ENCODE measurements around the gene LRRC49.

GRCh38 chr15:70902107-70902506, 9.5 kb downstream of the LRRC49 start:
- TF ChIP-seq EZH2 (IDR thresholded peaks at IDR 0.05) (no peak), POLR2AphosphoS5 (IDR thresholded peaks at IDR 0.05; ENCODE audit: borderline replicate concordance, low read depth, low read length) (no peak), FOXP2 (optimal IDR thresholded peaks at IDR 0.05; ENCODE audit: control extremely low read depth, extremely low read length, insufficient read depth) (no peak)
